VCaP (cell line): ENCODE results near the gene ARHGAP36.

Experiments
- H3K27ac ChIP-seq: fragments of 450-650 bp; 2 replicates; pipeline ENCODE4 v1.5.1; 2017
- TF ChIP-seq, protein P1 (sequence below): fragments of 450-650 bp; conservative IDR thresholded peaks from 2 replicates; pipeline ENCODE4 v1.5.1; 2017; ENCODE audit warnings: mild to moderate bottlenecking, moderate library complexity

Gene ARHGAP36, protein sequence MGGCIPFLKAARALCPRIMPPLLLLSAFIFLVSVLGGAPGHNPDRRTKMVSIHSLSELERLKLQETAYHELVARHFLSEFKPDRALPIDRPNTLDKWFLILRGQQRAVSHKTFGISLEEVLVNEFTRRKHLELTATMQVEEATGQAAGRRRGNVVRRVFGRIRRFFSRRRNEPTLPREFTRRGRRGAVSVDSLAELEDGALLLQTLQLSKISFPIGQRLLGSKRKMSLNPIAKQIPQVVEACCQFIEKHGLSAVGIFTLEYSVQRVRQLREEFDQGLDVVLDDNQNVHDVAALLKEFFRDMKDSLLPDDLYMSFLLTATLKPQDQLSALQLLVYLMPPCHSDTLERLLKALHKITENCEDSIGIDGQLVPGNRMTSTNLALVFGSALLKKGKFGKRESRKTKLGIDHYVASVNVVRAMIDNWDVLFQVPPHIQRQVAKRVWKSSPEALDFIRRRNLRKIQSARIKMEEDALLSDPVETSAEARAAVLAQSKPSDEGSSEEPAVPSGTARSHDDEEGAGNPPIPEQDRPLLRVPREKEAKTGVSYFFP

DNA sequence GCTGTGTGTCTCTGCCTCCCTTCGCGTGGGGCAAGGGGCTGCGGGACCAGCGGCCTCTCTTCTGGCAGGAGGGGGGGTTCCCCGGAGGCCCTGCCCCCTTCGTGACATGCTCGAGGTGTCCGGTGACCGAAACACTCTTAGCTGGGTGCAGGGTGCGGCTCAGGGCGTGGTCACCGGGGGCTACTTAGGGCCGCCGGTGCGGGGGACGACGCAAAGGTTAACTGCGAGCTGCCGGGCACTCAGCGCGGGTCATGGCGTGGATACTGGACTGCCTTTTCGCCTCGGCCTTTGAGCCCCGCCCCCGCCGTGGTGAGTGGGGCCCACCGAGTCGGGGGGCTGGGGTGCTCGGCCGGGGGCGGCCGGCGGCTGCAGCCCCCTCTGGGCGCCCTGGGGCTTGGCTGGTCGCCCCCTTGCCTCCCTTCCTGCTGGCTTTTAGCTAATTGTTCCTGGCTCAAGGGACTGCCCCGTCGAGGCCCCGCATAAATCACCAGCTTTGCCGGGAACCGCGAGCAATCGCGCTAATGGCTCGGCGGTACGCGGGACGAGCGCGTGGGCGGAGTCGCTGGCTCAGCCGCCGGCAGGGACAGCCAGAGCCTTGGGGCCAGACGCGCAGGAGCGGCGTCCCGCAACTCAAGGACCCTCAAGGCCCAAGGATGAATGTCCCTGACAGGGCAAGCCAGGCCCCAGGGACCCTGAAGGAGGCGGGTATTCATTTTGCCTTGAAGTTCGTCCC, at the start of gene ARHGAP36:
ARHGAP36 (plus strand) TSS at position 211 of the 733 bp plus-strand sequence. CDS start 23,320 bp downstream, outside the sequence.
- TF ChIP-seq, protein P1, sequence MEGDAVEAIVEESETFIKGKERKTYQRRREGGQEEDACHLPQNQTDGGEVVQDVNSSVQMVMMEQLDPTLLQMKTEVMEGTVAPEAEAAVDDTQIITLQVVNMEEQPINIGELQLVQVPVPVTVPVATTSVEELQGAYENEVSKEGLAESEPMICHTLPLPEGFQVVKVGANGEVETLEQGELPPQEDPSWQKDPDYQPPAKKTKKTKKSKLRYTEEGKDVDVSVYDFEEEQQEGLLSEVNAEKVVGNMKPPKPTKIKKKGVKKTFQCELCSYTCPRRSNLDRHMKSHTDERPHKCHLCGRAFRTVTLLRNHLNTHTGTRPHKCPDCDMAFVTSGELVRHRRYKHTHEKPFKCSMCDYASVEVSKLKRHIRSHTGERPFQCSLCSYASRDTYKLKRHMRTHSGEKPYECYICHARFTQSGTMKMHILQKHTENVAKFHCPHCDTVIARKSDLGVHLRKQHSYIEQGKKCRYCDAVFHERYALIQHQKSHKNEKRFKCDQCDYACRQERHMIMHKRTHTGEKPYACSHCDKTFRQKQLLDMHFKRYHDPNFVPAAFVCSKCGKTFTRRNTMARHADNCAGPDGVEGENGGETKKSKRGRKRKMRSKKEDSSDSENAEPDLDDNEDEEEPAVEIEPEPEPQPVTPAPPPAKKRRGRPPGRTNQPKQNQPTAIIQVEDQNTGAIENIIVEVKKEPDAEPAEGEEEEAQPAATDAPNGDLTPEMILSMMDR = no peak
- H3K27ac ChIP-seq = no peak within 1 kb of the TSS

DNA sequence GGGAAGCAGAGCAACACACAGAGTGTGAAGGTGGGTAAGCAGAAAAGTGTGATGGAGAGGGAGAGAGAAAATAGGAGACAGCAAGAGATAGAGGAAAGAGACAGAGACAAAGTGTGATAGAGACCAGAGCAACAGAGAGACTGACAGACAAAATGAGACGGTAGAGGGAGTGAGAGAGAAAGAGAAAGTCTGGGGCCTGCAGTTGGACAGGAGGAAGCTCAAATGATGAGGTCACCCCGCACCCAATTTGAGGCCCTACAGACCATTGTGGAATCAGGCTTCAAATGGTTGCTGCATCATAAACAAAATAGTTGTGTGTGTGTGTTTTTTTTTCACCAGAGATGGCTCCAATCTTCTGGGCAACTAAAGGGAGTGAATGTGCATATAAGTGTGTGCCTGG, 48.0 kb upstream of the ARHGAP36 start:
- no peak overlapping the region for H3K27ac ChIP-seq
- TF ChIP-seq, protein P1 = no peak

DNA sequence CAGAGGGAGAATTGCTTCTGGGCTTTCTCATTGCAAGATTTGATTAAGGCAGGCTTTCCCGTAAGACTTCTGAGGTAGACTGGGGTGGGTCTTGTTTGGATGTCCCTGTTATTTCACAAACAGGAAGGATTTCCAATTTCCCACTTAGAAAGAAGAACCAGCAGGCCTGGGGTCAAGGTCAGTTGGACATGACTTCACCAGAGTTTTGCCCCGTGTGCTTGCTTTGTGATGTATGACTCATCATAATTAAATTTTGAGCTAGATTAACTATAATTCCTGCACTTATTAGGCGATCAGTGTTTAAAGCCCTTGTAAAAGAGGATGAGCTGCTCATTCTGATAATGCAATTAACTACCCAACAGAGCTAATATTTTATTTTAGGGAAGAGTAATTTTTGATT, 32.8 kb upstream of the ARHGAP36 start:
- TF ChIP-seq, protein P1 = no peak

DNA sequence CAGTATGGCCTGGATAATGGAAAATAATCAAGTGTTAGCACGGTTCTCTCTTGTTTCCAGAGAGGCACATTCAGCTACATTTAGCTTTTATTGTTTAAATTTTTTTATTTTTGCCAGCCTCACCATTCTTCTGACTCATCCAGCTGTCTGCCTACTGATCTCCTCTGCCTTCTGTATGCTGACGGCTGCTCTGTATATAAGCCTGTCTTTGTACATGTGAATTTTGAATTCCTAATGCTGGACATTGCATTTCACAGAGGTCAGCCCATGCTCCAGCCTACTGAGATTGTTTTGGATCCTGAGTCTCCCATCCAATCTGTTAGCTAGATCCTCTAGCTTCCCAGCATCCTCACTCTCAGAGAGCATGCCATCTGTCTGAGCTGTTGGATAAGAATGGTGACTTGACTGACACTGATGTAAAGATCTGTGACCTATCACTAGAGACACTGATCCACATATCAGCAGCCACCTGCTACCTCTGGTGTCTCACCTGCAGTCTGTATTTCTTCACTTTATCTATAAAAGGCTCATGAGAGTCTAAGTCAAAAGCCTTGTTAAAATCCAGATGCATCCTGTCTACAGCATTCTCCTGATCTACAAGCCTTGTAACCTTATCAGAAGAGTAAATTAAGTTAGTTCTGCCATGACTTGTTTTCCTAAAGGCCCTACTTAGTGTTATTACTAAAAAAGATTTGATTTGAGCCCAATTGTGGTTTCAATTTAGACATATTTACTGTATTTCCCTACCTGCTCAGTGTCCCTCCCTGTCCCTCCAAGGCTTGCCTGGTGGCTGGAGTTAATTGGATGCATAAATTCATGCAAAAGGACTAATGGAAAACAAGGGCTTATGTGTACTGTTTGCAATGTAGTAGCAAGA, 25.6 kb upstream of the ARHGAP36 start:
- H3K27ac ChIP-seq = no peak overlapping the region
- TF ChIP-seq, protein P1 = no peak

More for the DNA sequence above, 32.8 kb upstream of the ARHGAP36 start:
- no peak overlapping the region for H3K27ac ChIP-seq

DNA sequence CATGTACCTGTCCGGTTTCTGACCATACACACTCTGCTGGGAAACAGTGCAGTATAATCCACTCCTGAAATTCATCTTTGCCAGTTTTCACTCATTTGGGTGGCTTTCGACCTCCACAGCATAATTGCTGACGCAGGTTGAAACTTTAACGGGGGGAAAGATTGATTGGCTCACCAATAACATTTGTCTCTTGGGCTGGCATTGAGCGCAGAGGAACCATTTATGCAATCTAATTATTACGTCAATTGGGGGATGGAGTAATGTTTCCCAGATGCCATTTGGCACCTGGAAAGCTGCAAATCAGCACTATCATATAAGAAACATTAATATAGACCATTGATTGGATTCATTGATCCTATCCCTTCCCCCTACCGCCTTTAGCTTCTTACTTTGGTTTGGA, 24.1 kb upstream of the ARHGAP36 start:
- TF ChIP-seq, protein P1 = no peak
- H3K27ac ChIP-seq = no peak overlapping the region

DNA sequence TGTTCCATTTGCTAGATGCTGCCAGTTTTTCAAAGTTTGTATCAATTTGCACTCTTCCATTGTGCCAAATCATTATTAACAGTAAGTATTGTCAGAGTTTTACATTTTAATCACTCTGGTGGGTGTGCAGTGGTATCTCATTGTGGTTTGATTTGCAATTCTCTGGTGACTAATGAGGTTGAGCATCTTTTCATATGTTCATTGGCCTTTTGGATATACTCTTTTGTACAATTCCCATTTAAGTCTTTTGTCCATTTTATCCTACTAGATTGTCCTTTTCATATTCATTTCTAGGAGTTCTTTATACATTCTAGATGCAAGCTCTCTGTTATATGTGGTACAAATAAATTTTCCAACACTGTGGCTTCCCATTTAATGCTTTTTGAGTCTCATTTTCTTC, 17.4 kb upstream of the ARHGAP36 start:
- TF ChIP-seq, protein P1 = no peak
- H3K27ac ChIP-seq = no peak overlapping the region

DNA sequence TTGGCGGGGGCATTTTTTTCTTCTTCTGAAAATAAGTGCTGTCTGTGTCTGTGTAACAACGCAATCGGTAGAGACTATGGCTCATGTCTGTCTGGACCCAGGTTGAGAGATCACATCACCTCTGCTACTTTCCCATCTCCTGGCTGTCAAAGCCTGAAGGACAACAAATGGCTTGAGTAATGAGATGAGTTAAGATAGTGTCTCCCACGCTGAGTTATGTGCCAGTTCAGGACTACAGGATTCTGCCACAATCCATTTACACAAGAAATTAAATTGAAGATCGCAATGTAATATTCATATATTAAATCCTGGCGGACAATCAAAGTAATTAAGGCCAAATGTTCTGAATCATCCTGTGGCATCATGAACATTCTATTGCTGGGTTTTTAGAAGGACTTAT, 16.5 kb upstream of the ARHGAP36 start:
- no peak overlapping the region for H3K27ac ChIP-seq
- TF ChIP-seq, protein P1 = no peak
